ENCODE data around the gene COPS3. TPM values are rescaled to one million over a fixed set of nuclear protein-coding genes. Genes with fewer than 3 reads are reported as not detected.

Gene COPS3
- total and polyA plus RNA-seq, 2 of the 8 experiments (the other 6 are each of a cell fraction or from before 2014, with no cell fraction given), result 82.9 to 110 TPM

DNA sequence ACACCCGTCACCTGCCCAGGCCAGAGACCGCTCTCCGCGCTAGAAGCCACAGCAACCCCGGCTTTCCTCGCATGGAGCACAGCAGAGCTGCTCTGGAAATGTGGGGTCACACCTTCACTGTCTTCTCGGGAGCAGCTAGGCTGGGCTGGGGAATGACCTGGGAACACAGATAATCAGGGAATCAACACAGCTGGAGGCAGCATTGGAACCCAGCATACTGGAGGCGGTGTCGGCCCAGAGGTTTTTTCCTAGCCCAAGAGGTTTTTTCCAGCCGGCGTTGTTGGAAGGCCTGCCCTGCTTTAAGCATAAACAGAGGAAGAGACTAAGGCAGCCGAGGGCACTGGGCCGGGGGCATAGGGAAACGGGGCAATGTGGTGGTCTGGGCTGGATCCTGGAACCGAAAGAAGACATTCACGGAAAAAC lies 74.1 kb downstream of the COPS3 start:
- no peaks in the 10 kb centered on the region; a peak in 1 of 7 replicates for H3K4me1 ChIP-seq (replicated peaks in 1 of 4; ENCODE audit: control insufficient read depth in 3 of 4, insufficient read depth in 4 of 4, low read length in 3 of 4)
- no peak overlapping the region for H3K23ac ChIP-seq (ENCODE audit: insufficient read length)
- H3K9ac ChIP-seq (replicated peaks in 1 of 4; ENCODE audit: extremely low read depth in 1 of 4, low read depth in 3 of 4, low read length in 3 of 4), result no peak overlapping the region
- H2BK5ac ChIP-seq (ENCODE audit: low read depth, low read length), result no peak overlapping the region
- no peak overlapping the region for H3K27ac ChIP-seq (ENCODE audit: low read depth, low read length)
- no peak overlapping the region for H2AFZ ChIP-seq (ENCODE audit: low read length)
- 93% methylated on average over 16 of the region's 16 CpGs; no CpG with 5 or more reads in 1 of the 2 experiments for WGBS, 2 experiments (ENCODE audit: extremely low coverage in 1 of 2, insufficient coverage in 1 of 2, insufficient read length in 1 of 2, insufficient replicate concordance in 2 of 2, low coverage in 1 of 2, low lambda C conversion rate in 2 of 2, missing lambda C conversion rate in 1 of 2)
- no peak for FAIRE-seq
- ChIA-PET CTCF (ENCODE audit: partially characterized antibody) (interaction anchor here (0.9 to 1.3 kb wide), 3 partner anchors 12 to 63 kb away, joined by 3 to 4 read pairs (median 4); no protein-coding TSS in a partner anchor), POLR2A (ENCODE audit: partially characterized antibody) (interaction anchor here (0.9 to 1.1 kb wide), 2 partner anchors 9 to 18 kb away, joined by 4 to 5 read pairs; no protein-coding TSS in a partner anchor)
- H3K14ac ChIP-seq (ENCODE audit: insufficient read length), result no peak overlapping the region
- no peak overlapping the region for H4K91ac ChIP-seq (replicated peaks; ENCODE audit: insufficient read length, low read length)
- DNase-seq (ENCODE audit: low read depth in 1 of 2, low spot score in 2 of 2), result no peak
- no peak overlapping the region for H2BK20ac ChIP-seq (ENCODE audit: low read length)
- no peak overlapping the region for H2BK15ac ChIP-seq (ENCODE audit: low read length)
- H2BK120ac ChIP-seq (replicated peaks; ENCODE audit: low read depth, low read length), result no peak overlapping the region
- H4K5ac ChIP-seq (ENCODE audit: insufficient read length, low read depth, low read length), result no peak overlapping the region
- no peak overlapping the region for H3K4me3 ChIP-seq (ENCODE audit: extremely low read depth in 1 of 4, insufficient read depth in 2 of 4, low read depth in 3 of 4, low read length in 4 of 4)
- H3K9me3 ChIP-seq (ENCODE audit: insufficient read depth in 2 of 2, low read depth in 1 of 2, low read length in 1 of 2), result peaks cover 0 to 3% of the 10 kb centered on the region in 2 experiments; a peak in 1 of 4 replicates
- H3K79me2 ChIP-seq (ENCODE audit: control insufficient read depth in 1 of 2, insufficient read depth in 2 of 2, low read length in 2 of 2), result no peaks in the 10 kb centered on the region
- H4K20me1 ChIP-seq (replicated peaks in 1 of 2; ENCODE audit: control insufficient read depth in 1 of 2, insufficient read depth in 2 of 2, low read length in 2 of 2), result peaks cover 0 to 2% of the 10 kb centered on the region in 2 experiments
- H3K23me2 ChIP-seq (ENCODE audit: low read depth, low read length), result no peaks in the 10 kb centered on the region
- H3K4ac ChIP-seq (replicated peaks; ENCODE audit: insufficient read length, low read depth, low read length), result no peak overlapping the region
- no peak overlapping the region for H2BK12ac ChIP-seq (ENCODE audit: low read depth, low read length)
- H2AK5ac ChIP-seq (ENCODE audit: low read depth, low read length), result no peak overlapping the region
- no peak overlapping the region for H3K18ac ChIP-seq (ENCODE audit: extremely low read depth, low read length)
- H4K8ac ChIP-seq (ENCODE audit: extremely low read depth, insufficient read depth, low read length), result no peak overlapping the region; the same call in 1 of the 2 replicates
- no peak overlapping the region for H3K4me2 ChIP-seq (ENCODE audit: insufficient read depth in 1 of 2, low read depth in 2 of 2, low read length in 2 of 2)
- H3K79me1 ChIP-seq (ENCODE audit: low read depth, low read length), result no peaks in the 10 kb centered on the region
- H3K56ac ChIP-seq (replicated peaks; ENCODE audit: insufficient read length, low read depth, low read length), result no peak overlapping the region
- H3K36me3 ChIP-seq (ENCODE audit: control insufficient read depth in 2 of 4, insufficient read depth in 4 of 4, low read length in 3 of 4), result no peaks in the 10 kb centered on the region
- no peaks in the 10 kb centered on the region for H3K27me3 ChIP-seq (replicated peaks in 1 of 4; ENCODE audit: control insufficient read depth in 3 of 4, extremely low read depth in 1 of 4, insufficient read depth in 3 of 4, low read length in 3 of 4)
- TF ChIP-seq KDM5A (IDR thresholded peaks at IDR 0.05; ENCODE audit: low read length) (no peak), EZH2 (IDR thresholded peaks at IDR 0.05; ENCODE audit: low read depth, low read length, severe bottlenecking) (no peak), FOSL1 (IDR thresholded peaks at IDR 0.05; ENCODE audit: insufficient read depth, low read depth, low read length) (no peak), BRCA1 (IDR thresholded peaks at IDR 0.05; ENCODE audit: low read depth, low read length) (no peak), MAFK (IDR thresholded peaks at IDR 0.05; ENCODE audit: low read depth, low read length) (no peak), SAP30 (IDR thresholded peaks at IDR 0.05; ENCODE audit: insufficient read depth, insufficient replicate concordance, low read length) (no peak), NRF1 (IDR thresholded peaks at IDR 0.05; ENCODE audit: low read depth, low read length) (no peak), GABPA (IDR thresholded peaks at IDR 0.05; ENCODE audit: borderline replicate concordance, insufficient read depth, low read length) (no peak), BCL11A (IDR thresholded peaks at IDR 0.05; ENCODE audit: low read depth in 2 of 2, low read length in 2 of 2) (no peak), POLR2AphosphoS5 (IDR thresholded peaks at IDR 0.05; ENCODE audit: low read depth, low read length) (no peak), CBX8 (IDR thresholded peaks at IDR 0.05; ENCODE audit: borderline replicate concordance, low read depth, low read length) (no peak), RFX5 (IDR thresholded peaks at IDR 0.05; ENCODE audit: borderline replicate concordance, low read depth, low read length) (no peak), TAF1 (IDR thresholded peaks at IDR 0.05; ENCODE audit: low read depth, low read length) (no peak), CHD2 (IDR thresholded peaks at IDR 0.05; ENCODE audit: low read length) (no peak), JUN (IDR thresholded peaks at IDR 0.05; ENCODE audit: low read depth, low read length) (no peak)
